HG03196 (cell line): ENCODE measurements around the gene NLGN1.
"Not testable (repeated sequence)": the region's sequence is repeated elsewhere in the genome, so short reads cannot be mapped to it uniquely, and the experiment has no call there.

Source experiments
- ATAC-seq: cut with Tn5 transposase; IDR thresholded peaks from one replicate; pipeline ENCODE4 v1.9.1; 2021; ENCODE audit not compliant: unreplicated experiment

Gene NLGN1

DNA sequence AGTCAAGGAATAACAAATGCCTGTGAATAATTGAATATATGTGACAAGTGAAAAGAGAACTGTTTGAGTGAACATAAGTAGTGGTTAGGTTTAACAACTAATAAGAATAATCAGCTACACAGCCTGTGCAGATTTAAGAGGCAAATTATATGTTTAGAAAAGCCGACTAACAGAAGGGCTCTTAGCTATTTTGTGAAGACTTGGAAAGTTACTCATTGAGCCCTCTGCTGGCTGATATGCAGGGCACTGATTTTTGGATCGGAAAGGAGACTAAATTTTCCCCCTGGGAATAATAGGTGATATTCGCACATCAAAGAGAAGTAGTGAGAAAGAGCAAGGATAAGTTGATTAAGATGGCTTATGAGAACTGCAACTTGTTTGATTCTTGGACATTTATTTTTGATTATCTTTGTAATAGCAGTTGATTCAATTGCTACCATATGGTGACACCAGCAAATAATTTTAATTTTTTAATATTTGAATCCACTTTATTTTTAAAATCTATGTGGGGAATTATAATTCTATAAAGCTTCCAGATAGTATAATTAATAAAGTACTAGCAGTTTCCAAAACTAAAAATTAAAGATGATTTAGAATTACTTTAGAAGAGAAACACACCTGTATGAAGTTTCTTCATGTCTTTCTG, 156.2 kb downstream of the NLGN1 start:
- no peak for ATAC-seq

DNA sequence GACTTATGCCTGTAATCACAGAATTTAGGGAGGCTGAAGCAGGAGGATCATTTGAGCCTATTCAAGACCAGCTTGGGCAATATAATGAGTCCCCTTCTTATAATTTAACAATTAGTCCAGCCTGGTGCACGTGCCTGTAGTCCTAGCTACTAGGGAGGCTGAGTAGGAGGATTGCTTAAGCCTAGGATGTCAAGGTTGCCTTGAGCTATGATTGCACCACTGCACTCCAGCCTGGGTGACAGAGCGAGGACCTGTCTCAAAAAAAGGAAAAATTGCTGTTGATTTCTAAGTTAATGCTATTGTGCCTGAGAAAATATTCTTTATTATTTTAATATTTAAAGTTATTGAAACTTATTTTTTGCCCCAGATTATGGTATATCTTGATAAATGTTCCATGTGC, 159.0 kb downstream of the NLGN1 start:
- no peak for ATAC-seq

DNA sequence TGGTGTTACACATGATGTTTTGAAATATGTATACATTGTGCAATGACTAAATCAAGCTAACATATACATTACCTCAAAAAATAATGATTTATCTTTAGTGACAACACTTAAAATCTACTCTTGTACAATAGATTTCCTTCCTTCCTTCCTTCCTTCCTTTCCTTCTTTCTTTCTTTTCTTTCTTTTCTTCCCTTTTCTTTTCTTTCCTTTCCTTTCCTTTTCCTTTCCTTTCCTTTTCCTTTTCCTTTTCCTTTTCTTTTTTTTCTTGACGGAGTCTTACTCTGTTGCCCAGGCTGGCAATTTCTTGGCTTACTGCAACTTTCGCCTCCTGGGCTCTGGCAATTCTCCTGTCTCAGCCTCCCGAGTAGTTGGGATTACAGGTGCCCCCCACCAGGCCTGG, 170.5 kb downstream of the NLGN1 start:
- ATAC-seq = no peak

DNA sequence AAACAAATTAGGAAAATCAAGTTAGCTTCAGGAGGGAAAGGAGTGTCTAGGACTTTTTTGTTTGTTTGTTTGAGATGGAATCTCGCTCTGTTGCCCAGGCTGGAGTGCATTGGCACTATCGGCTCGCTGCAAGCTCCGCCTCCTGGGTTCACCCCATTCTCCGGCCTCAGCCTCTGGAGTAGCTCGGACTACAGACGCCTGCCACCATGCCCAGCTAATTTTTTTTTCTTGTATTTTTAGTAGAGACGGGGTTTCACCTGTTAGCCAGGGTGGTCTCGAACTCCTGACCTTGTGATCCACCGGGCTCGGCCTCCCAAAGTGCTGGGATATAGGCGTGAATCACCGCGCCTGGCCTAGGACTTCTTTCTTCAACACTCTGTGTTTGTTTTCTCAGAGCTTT, 171.1 kb downstream of the NLGN1 start:
- no peak for ATAC-seq

DNA sequence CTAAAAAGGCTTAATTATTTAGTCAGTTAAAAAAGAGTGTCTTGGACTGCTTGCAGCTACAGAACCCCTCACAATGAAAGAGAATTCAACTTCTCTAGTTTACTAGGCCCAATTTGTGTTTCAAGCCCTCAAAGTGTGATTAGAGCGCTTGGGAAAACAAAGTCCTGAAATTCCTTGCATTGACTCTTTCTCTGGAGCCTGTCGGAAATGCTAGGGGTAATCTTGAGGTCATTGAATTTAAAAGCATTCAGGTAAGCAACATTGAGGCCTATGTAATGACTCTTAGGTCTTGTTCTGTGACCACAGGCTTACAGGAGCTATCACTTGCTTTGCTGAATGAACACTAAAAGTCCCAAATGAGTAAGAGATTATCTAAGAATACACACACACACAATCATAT, 186.0 kb downstream of the NLGN1 start:
- ATAC-seq = no peak

- ATAC-seq = no peak
Measured at GRCh38 chr3:173584093-173584837, 186.7 kb downstream of the NLGN1 start.

GRCh38 chr3:173584838-173585831, 187.6 kb downstream of the NLGN1 start:
- ATAC-seq = no peak

DNA sequence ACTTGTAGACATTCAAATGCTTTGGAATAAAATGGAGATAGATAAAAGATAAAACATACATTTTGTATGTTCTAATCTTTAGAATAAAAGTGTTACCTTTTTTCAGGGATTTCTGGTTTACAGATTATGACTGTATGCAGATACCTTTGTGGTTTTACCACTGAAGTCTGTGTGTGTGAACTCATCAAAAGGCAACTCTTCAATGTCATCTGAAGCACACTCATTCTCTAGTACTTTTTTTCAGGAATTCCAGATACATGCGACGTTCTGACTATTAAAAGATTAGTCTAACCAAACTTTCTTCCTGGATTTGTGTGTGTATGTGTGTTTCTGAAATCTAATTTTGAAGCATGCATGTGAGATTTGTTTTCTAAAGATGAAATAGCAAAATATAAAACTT, 188.6 kb downstream of the NLGN1 start:
- ATAC-seq = no peak

- ATAC-seq = no peak
Measured at GRCh38 chr3:173587055-173587454, 189.5 kb downstream of the NLGN1 start.

DNA sequence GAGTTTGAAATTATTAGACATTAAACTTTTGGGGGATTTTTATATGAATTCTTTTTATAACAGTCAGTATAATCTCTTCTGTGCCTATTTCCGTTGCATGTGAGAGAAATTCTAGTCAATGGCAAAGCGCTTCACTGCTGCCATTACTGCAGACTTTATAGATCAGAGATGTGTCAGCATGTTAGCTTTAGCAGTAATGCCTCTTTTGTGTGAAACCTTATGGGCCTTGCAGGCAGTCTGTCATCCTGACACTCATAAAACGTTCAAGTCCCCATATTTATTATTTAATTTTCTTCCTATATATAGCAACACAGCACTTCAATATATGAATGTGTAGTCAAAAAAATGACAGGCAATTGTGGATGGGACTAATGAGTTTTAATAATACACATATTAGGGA, 191.0 kb downstream of the NLGN1 start:
- no peak for ATAC-seq

DNA sequence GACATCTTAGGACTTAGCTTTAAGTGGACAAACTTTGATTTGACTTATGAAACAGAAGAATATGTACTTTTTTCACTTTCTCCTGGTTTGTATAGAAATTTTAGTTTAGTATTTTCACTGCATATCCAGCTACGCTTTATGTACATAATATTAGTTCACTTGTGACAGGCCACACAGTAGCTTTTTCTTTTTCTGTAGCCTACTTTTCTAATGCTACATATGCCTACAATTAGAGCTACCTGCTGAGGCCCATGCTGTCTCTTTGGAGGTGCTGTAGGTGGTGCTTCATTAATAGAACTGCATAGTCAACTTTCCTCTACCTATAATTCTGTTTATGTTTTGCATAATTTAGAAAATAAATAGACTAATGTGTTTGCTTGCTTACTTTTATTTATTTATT, 191.6 kb downstream of the NLGN1 start:
- no peak for ATAC-seq

DNA sequence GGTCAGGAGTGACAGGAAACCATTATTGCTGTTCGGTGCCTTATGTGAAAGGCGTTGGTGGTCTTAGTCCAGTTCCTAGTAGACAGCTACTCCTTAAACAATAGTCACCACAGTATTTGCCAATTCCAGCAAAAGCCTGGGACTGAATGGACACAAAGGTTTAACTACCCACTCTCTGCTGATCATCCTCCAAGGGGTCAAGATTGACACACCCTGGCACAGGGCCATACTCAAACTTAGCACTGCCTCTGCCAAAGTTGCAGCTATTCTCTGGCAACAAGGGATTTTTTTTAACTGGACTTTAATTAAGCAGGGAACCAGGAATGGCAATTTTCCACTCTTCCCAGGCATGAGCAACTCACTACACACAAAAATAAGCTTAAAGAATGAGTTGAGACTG, 193.9 kb downstream of the NLGN1 start:
- ATAC-seq = no peak

DNA sequence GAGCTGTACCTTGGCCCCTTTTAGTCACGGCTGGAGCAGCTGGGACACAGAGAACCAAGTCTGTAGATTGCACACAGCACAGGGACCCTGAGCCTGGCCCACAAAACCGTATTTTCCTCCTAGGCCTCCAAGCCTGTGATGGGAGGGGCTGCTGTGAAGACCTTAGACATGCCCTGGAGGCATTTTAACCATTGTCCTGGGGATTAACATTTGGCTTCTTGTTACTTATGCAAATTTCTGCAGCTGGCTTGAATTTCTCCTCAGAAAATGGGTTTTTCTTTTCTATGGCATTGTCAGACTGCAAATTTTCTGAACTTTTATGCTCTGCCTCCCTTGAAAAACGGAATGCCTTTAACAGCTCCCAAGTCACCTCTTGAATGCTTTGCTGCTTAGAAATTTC, 197.3 kb downstream of the NLGN1 start:
- not testable (repeated sequence) for ATAC-seq

- no peak for ATAC-seq
Measured at GRCh38 chr3:173599673-173600072, 202.1 kb downstream of the NLGN1 start.

DNA sequence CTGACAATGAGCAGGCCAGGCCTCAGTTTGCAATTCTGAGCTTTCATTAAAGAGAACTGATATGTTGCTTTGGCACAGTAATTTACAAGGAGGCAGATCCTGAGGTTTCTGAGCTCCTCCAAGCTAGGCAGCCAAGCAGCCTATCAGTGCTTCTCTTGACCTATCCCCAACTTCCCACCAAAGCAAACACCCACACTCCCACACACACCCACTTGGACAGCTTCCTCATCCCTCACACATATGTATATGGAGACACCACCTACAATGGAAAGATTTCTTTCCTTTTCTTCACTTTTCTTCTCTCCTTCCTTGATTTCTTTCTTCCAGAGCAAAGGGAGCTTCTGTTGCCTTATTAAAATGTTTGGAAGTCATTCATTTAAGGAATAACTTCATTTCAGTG, 217.0 kb downstream of the NLGN1 start:
- ATAC-seq = no peak

- no peak for ATAC-seq
Measured at GRCh38 chr3:173615661-173616060, 218.1 kb downstream of the NLGN1 start.

DNA sequence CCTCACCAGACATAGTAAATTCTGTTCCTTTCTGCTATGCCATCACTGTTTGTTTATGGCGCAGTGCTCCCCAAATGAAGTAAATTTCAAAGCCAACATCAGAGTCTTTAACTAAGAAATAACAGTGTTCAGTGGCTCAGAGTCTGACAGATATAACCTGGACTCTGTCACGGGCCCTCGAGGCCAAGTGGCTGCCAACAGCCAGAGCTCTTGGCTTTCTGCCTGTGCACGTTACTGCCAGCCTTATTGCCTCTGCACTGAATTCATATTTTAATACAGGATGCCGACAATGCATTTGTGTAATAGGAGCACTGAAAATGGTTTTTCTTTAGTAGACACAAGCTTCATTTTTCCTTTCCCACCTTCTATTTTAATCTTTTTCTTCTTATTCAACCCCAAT, 219.9 kb downstream of the NLGN1 start:
- no peak for ATAC-seq

GRCh38 chr3:173618148-173618547, 220.6 kb downstream of the NLGN1 start:
- ATAC-seq = no peak

DNA sequence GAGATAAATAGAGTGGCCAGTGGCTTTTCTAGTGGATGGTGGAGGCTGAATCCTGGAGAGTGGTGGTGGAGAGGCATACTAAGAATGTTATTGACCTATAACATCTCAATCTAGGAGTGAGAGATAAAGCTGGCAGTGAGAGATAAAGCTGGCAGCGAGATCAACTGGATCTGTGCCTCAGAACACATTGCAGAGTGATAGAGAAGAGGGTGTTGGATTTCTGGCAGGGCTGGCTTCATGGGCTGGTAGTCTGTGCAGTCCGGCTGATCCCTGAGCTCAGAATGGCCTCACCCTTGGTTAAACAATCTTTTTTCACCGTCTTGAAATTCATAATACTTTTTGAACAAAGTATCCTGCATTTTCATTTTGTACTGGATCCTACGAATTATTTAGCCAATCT, 221.2 kb downstream of the NLGN1 start:
- ATAC-seq = no peak

DNA sequence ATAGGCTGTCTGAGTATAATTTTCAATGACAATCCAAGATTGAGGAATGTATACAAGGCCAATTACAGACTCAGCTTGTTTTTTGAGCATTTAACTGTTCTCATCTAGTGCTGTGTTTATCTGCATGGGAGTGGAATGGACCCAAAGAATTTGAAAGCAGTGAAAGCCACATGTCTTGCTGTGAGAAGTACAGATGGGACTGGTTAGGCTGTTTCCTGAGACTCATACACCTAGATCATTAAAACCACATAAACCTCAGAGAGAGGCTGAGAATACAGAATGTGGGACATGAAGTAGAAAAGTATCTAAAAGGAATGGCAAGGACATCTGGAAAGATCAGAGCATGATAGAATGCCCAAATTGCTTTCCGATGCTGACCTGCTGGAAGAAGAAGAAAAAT, 224.6 kb downstream of the NLGN1 start:
- no peak for ATAC-seq

GRCh38 chr3:173624086-173624485, 226.5 kb downstream of the NLGN1 start:
- ATAC-seq = no peak

- no peak for ATAC-seq
Measured at GRCh38 chr3:173630849-173631248, 233.3 kb downstream of the NLGN1 start.
